Endothelial cell of umbilical vein (primary cell): ENCODE data around the gene NEMP1. TPM values are rescaled to one million over a fixed set of nuclear protein-coding genes. Genes with fewer than 3 reads are reported as not detected.

ENCODE experiments used
- BruUV-seq: library from RNA; stranded (reverse); fragments of 400-500 nt; replicated peaks from 2 replicates; lab custom pipeline; 2021; lab: Mats Ljungman, UMichigan
- CTCF ChIA-PET: fragments of 300-600, 350-600 bp; sonication (Branson Sonifier 250); formaldehyde crosslinking; loops from one replicate; lab custom pipeline; 2021; ENCODE audit warnings: antibody characterized with exemption, inconsistent platforms; lab: Charles Lee
- POLR2A ChIA-PET: fragments of 300-600, 350-600 bp; sonication (Branson Sonifier 250); formaldehyde crosslinking; loops from one replicate; lab custom pipeline; 2021; ENCODE audit warnings: antibody characterized with exemption, inconsistent platforms; lab: Charles Lee
- DNase-seq: peaks from one replicate; pipeline ENCODE4 v3.0.0-alpha.2; 2011; ENCODE audit warnings: low read depth, low spot score
- FAIRE-seq: peaks from 2 replicates; lab custom pipeline; 2011; peaks lifted over from hg19 to GRCh38; lab: Jason Lieb, UNC
- H2AFZ ChIP-seq: 2 replicates; pipeline ENCODE4 v1.6.0; 2012; ENCODE audit warnings: low read depth, low read length, control low read depth, inconsistent platforms
- H3K27ac ChIP-seq: 2 replicates; pipeline ENCODE4 v1.5.1; 2011; ENCODE audit warnings: low read depth, mild to moderate bottlenecking, control low read depth, low read length, moderate library complexity; ENCODE audit not compliant: insufficient read depth
- H3K27me3 ChIP-seq, 2 experiments: 2 replicates each; pipeline versions ENCODE4 v1.6.0 to v1.6.1; 2011; ENCODE audit warnings: low read length in 2 of 2, mixed read lengths in 1 of 2; ENCODE audit not compliant: control insufficient read depth in 2 of 2, insufficient read depth in 2 of 2
- H3K36me3 ChIP-seq, 2 experiments: 2 replicates in 1 of 2; 3 replicates in 1 of 2; pipeline ENCODE4 v1.5.1; 2011; ENCODE audit warnings: low read length in 2 of 2, mild to moderate bottlenecking in 1 of 2, moderate library complexity in 1 of 2; ENCODE audit not compliant: control insufficient read depth in 2 of 2, insufficient read depth in 2 of 2; ENCODE audit errors: extremely low read depth in 1 of 2
- H3K4me1 ChIP-seq: 3 replicates; pipeline ENCODE4 v1.5.1; 2011; ENCODE audit warnings: mild to moderate bottlenecking, low read length; ENCODE audit not compliant: control insufficient read depth, insufficient read depth; ENCODE audit errors: extremely low read depth
- H3K4me2 ChIP-seq: 2 replicates; pipeline ENCODE4 v1.6.1; 2011; ENCODE audit warnings: low read length, control low read depth, mixed read lengths; ENCODE audit not compliant: insufficient read depth
- H3K4me3 ChIP-seq, 3 experiments: fragments of 200-600 bp in 1 of 3; sonication (generic), shearing (Covaris generic) in 1 of 3; replicated peaks in 1 of 3; 2 replicates each; pipeline ENCODE4 v1.5.1; 2011 to 2016; ENCODE audit warnings: control low read depth in 3 of 3, low read length in 3 of 3, mild to moderate bottlenecking in 2 of 3, inconsistent platforms in 1 of 3, low read depth in 1 of 3, moderate library complexity in 1 of 3; ENCODE audit not compliant: insufficient read depth in 1 of 3
- H3K79me2 ChIP-seq: 2 replicates; pipeline ENCODE4 v1.6.0; 2012; ENCODE audit warnings: low read length, inconsistent platforms; ENCODE audit not compliant: control insufficient read depth, insufficient read depth
- H3K9ac ChIP-seq: replicated peaks from 2 replicates; pipeline ENCODE3; 2011; ENCODE audit warnings: low read length, control low read depth; ENCODE audit not compliant: insufficient read depth; ENCODE audit errors: extremely low read depth
- H3K9me1 ChIP-seq: replicated peaks from 3 replicates; pipeline ENCODE4 v1.6.0; 2011; ENCODE audit warnings: mild to moderate bottlenecking, low read length; ENCODE audit not compliant: control insufficient read depth, insufficient read depth; ENCODE audit errors: extremely low read depth
- H3K9me3 ChIP-seq: replicated peaks from 2 replicates; pipeline ENCODE4 v1.5.1; 2012; ENCODE audit warnings: low read length, inconsistent platforms; ENCODE audit not compliant: control insufficient read depth, insufficient read depth
- H4K20me1 ChIP-seq: replicated peaks from 2 replicates; pipeline ENCODE3; 2011; ENCODE audit warnings: mild to moderate bottlenecking, low read length; ENCODE audit not compliant: control insufficient read depth, insufficient read depth; ENCODE audit errors: extremely low read depth
- EZH2 ChIP-seq: IDR thresholded peaks from 2 replicates; pipeline ENCODE4 v1.6.1; 2012; ENCODE audit warnings: borderline replicate concordance, low read depth, mild to moderate bottlenecking, moderate library complexity, low read length, inconsistent platforms; ENCODE audit not compliant: severe bottlenecking
- FOS ChIP-seq: IDR thresholded peaks from 2 replicates; pipeline ENCODE4 v1.6.1; 2011; ENCODE audit warnings: mild to moderate bottlenecking, low read length, moderate library complexity, borderline replicate concordance; ENCODE audit not compliant: insufficient read depth
- GATA2 ChIP-seq: IDR thresholded peaks from 2 replicates; pipeline ENCODE4 v1.7.0; 2011; ENCODE audit warnings: low read depth, mild to moderate bottlenecking, moderate library complexity, mixed read lengths, low read length; ENCODE audit not compliant: insufficient read length, insufficient read depth
- JUN ChIP-seq: IDR thresholded peaks from 2 replicates; pipeline ENCODE4 v1.6.1; 2011; ENCODE audit warnings: borderline replicate concordance, low read depth; ENCODE audit not compliant: insufficient read length, insufficient read depth
- POLR2A ChIP-seq: IDR thresholded peaks from 2 replicates; pipeline ENCODE4 v1.6.1; 2012; ENCODE audit warnings: low read depth, mild to moderate bottlenecking, control low read depth, low read length
- POLR2AphosphoS5 ChIP-seq: IDR thresholded peaks from 2 replicates; pipeline ENCODE4 v1.6.1; 2012; ENCODE audit warnings: low read depth, mild to moderate bottlenecking, control low read depth, low read length, moderate library complexity; ENCODE audit not compliant: insufficient read depth
- dilution Hi-C: fragments of 300-500 bp; cut with MboI; formaldehyde crosslinking; loops from one replicate; pipeline ENCODE4 v1.15.0; 2019; ENCODE audit warnings: low sequenced_read_pairs; ENCODE audit not compliant: extremely low pct_ligation_motif_present
- intact Hi-C: fragments of 100-400 bp; cut with micrococcal nuclease; formaldehyde crosslinking; loops from one replicate; pipeline ENCODE4 v1.10.0; 2022
- polyA plus RNA-seq, 4 experiments: library from polyadenylated mRNA; depleted of rRNA in 3 of 4; stranded (reverse) in 3 of 4; unstranded in 1 of 4; fragments of >200 nt; gene quantifications; 2 replicates each; pipeline versions ENCODE4 v1.2.1 to v1.2.3, GENCODE V29; 2011 to 2012; ENCODE audit warnings: missing spikeins in 1 of 4
- total RNA-seq: library from RNA; stranded (reverse); gene quantifications from 2 replicates; pipeline ENCODE4 v1.2.3, GENCODE V29; 2021
- TF ChIP-seq, protein P1 (sequence below): IDR thresholded peaks from 2 replicates; pipeline ENCODE4 v1.6.1; 2011; ENCODE audit not compliant: insufficient read depth, insufficient read length
- TF ChIP-seq, protein P2 (sequence below), 2 donors: IDR thresholded peaks; 1 replicate in 1 of 2; 2 replicates in 1 of 2; pipeline ENCODE4 v1.5.1; 2011; ENCODE audit warnings: low read length in 2 of 2, mild to moderate bottlenecking in 2 of 2, moderate library complexity in 2 of 2, control low read depth in 1 of 2, inconsistent platforms in 1 of 2, low read depth in 1 of 2; ENCODE audit not compliant: insufficient read depth in 1 of 2; ENCODE audit errors: extremely low read depth in 1 of 2

Gene NEMP1
- total and polyA plus RNA-seq, 2 donors (not counting 3 experiments of a cell fraction or from before 2014, with no cell fraction given), result 10.8 to 21.5 TPM

DNA sequence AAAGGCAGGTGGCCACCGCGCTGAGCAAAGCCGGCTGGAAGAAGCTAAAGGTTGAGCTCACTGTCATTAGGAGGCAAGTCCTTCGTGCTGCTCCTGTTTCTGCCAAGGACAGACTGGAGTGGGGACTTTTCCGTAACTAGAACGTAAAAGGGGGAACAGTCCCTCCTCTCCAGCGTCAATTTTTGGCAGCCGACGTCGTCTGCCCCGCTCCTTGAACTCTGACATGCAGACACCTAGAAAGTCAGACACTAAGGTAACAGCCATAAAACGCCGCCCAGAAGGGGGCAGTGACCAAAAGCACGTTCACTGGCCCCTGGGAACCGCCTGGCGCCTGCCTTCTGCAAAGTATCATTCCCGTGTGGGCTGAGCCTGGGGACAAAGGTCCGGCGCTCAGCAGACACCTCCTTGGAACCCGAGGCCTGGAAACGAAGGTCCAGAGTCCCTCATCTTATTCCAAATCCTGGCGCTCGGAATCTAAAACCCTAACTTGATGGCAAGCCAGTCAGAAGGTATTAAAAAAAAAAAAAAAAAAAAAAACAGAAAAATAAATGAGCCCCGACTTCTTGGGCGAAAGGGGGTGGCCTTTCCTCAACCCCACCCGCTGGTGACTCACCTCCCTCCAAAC lies 48.6 kb upstream of the NEMP1 start:
- BruUV-seq, result TSS peak; percentile 43
- ChIA-PET POLR2A (interaction anchor here (1.2 kb wide), 1 partner anchor 402 kb away, joined by 3 read pairs; the partner anchor contains the start of gene NACA), CTCF (interaction anchor here (0.7 to 18.0 kb wide), 14 partner anchors 15 to 146 kb away, joined by 3 to 429 read pairs (median 4); partner anchors contain the start of genes SHMT2 and STAT6)
- Histone ChIP-seq H3K9me1 (no peaks in the 10 kb centered on the region), H2AFZ (peak overlapping the region; percentile 82), H3K4me3 (peak overlapping the region; percentile 34 to 86 (median 68)), H3K9ac (no peak overlapping the region), H3K27ac (no peak overlapping the region), H4K20me1 (no peaks in the 10 kb centered on the region), H3K79me2 (no peaks in the 10 kb centered on the region), H3K27me3 (peaks cover 40 to 58% of the 10 kb centered on the region in 2 experiments), H3K4me2 (peak overlapping the region; percentile 95), H3K4me1 (peaks cover 4% of the 10 kb centered on the region), H3K9me3 (no peaks in the 10 kb centered on the region), H3K36me3 (no peaks in the 10 kb centered on the region)
- peak; percentile 45 for TF ChIP-seq EZH2
- peak; percentile 32 for TF ChIP-seq FOS
- no peak for TF ChIP-seq POLR2A
- TF ChIP-seq, protein P1, sequence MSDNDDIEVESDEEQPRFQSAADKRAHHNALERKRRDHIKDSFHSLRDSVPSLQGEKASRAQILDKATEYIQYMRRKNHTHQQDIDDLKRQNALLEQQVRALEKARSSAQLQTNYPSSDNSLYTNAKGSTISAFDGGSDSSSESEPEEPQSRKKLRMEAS, result no peak
- TF ChIP-seq JUN, result no peak
- TF ChIP-seq GATA2, result no peak
- no peak for TF ChIP-seq POLR2AphosphoS5
- TF ChIP-seq, protein P2, sequence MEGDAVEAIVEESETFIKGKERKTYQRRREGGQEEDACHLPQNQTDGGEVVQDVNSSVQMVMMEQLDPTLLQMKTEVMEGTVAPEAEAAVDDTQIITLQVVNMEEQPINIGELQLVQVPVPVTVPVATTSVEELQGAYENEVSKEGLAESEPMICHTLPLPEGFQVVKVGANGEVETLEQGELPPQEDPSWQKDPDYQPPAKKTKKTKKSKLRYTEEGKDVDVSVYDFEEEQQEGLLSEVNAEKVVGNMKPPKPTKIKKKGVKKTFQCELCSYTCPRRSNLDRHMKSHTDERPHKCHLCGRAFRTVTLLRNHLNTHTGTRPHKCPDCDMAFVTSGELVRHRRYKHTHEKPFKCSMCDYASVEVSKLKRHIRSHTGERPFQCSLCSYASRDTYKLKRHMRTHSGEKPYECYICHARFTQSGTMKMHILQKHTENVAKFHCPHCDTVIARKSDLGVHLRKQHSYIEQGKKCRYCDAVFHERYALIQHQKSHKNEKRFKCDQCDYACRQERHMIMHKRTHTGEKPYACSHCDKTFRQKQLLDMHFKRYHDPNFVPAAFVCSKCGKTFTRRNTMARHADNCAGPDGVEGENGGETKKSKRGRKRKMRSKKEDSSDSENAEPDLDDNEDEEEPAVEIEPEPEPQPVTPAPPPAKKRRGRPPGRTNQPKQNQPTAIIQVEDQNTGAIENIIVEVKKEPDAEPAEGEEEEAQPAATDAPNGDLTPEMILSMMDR (IDR thresholded peaks at IDR 0.05; ENCODE audit: extremely low read depth in 1 of 2, insufficient read depth in 1 of 2, low read depth in 1 of 2, low read length in 2 of 2), result peak in 1 of 2 donors; percentile 16
- FAIRE-seq, result no peak
- intact Hi-C loops (loop anchor here (5.0 kb wide), 1 partner anchor 115 kb away; no protein-coding TSS in a partner anchor), dilution Hi-C loops (no loop called here)
- no peak for DNase-seq
